ENCODE measurements around the gene MYOF. TPM values are rescaled to one million over a fixed set of nuclear protein-coding genes. Genes with fewer than 3 reads are reported as not detected.

Gene MYOF
- total and polyA plus RNA-seq, 2 of the 8 experiments (the other 6 are each of a cell fraction or from before 2014, with no cell fraction given): 0.98 to 2.3 TPM

GRCh38 chr10:93471110-93471651, 11.0 kb downstream of the MYOF start:
- Histone ChIP-seq H3K27ac (ENCODE audit: low read depth, low read length) (no peak overlapping the region), H2BK15ac (ENCODE audit: low read length) (no peak overlapping the region), H2AK5ac (ENCODE audit: low read depth, low read length) (no peak overlapping the region), H3K9ac (replicated peaks in 1 of 4; ENCODE audit: extremely low read depth in 1 of 4, low read depth in 3 of 4, low read length in 3 of 4) (no peak overlapping the region), H3K36me3 (ENCODE audit: control insufficient read depth in 2 of 4, insufficient read depth in 4 of 4, low read length in 3 of 4) (no peaks in the 10 kb centered on the region), H3K4ac (replicated peaks; ENCODE audit: insufficient read length, low read depth, low read length) (no peak overlapping the region), H3K4me1 (replicated peaks in 1 of 4; ENCODE audit: control insufficient read depth in 3 of 4, insufficient read depth in 4 of 4, low read length in 3 of 4) (peaks cover 0 to 3% (median 1%) of the 10 kb centered on the region in 4 experiments; a peak in 3 of 7 replicates), H3K9me3 (ENCODE audit: insufficient read depth in 2 of 2, low read depth in 1 of 2, low read length in 1 of 2) (no peaks in the 10 kb centered on the region), H3K23ac (ENCODE audit: insufficient read length) (no peak overlapping the region), H4K5ac (ENCODE audit: insufficient read length, low read depth, low read length) (no peak overlapping the region), H3K79me1 (ENCODE audit: low read depth, low read length) (no peaks in the 10 kb centered on the region), H3K27me3 (replicated peaks in 1 of 4; ENCODE audit: control insufficient read depth in 3 of 4, extremely low read depth in 1 of 4, insufficient read depth in 3 of 4, low read length in 3 of 4) (no peaks in the 10 kb centered on the region), H3K4me2 (ENCODE audit: insufficient read depth in 1 of 2, low read depth in 2 of 2, low read length in 2 of 2) (no peak overlapping the region), H2BK5ac (ENCODE audit: low read depth, low read length) (no peak overlapping the region), H4K20me1 (replicated peaks in 1 of 2; ENCODE audit: control insufficient read depth in 1 of 2, insufficient read depth in 2 of 2, low read length in 2 of 2) (no peaks in the 10 kb centered on the region), H3K79me2 (ENCODE audit: control insufficient read depth in 1 of 2, insufficient read depth in 2 of 2, low read length in 2 of 2) (no peaks in the 10 kb centered on the region), H3K4me3 (ENCODE audit: extremely low read depth in 1 of 4, insufficient read depth in 2 of 4, low read depth in 3 of 4, low read length in 4 of 4) (no peak overlapping the region), H3K18ac (ENCODE audit: extremely low read depth, low read length) (no peak overlapping the region; the same call in 1 of the 2 replicates), H3K23me2 (ENCODE audit: low read depth, low read length) (no peaks in the 10 kb centered on the region), H4K91ac (replicated peaks; ENCODE audit: insufficient read length, low read length) (no peak overlapping the region), H2BK120ac (replicated peaks; ENCODE audit: low read depth, low read length) (no peak overlapping the region), H2AFZ (ENCODE audit: low read length) (no peak overlapping the region), H4K8ac (ENCODE audit: extremely low read depth, insufficient read depth, low read length) (no peak overlapping the region), H2BK20ac (ENCODE audit: low read length) (no peak overlapping the region), H3K56ac (replicated peaks; ENCODE audit: insufficient read length, low read depth, low read length) (no peak overlapping the region), H3K14ac (ENCODE audit: insufficient read length) (no peak overlapping the region), H2BK12ac (ENCODE audit: low read depth, low read length) (peak overlapping the region; percentile 5; the same call in 1 of the 2 replicates)
- FAIRE-seq: no peak
- CTCF ChIA-PET (ENCODE audit: partially characterized antibody): interaction anchor here (0.6 to 8.9 kb wide), 14 partner anchors 9 to 437 kb away, joined by 3 to 63 read pairs (median 4); partner anchors contain the start of gene MYOF
- TF ChIP-seq POLR2AphosphoS5 (IDR thresholded peaks at IDR 0.05; ENCODE audit: low read depth, low read length) (no peak), TBP (IDR thresholded peaks at IDR 0.05; ENCODE audit: low read depth, low read length) (no peak), JUND (IDR thresholded peaks at IDR 0.05; ENCODE audit: low read length) (peak; percentile 61; the same call in 1 of the 2 replicates), BCL11A (IDR thresholded peaks at IDR 0.05; ENCODE audit: low read depth in 2 of 2, low read length in 2 of 2) (no peak)
- no peak for DNase-seq (ENCODE audit: low read depth in 1 of 2, low spot score in 2 of 2)
- 92% methylated on average over 5 of the region's 5 CpGs; no CpG with 5 or more reads in 1 of the 2 experiments for WGBS, 2 experiments (ENCODE audit: extremely low coverage in 1 of 2, insufficient coverage in 1 of 2, insufficient read length in 1 of 2, insufficient replicate concordance in 2 of 2, low coverage in 1 of 2, low lambda C conversion rate in 2 of 2, missing lambda C conversion rate in 1 of 2)
- POLR2A ChIA-PET (ENCODE audit: partially characterized antibody): interaction anchor here (0.6 kb wide), 2 partner anchors 31 to 313 kb away, joined by 4 read pairs; no protein-coding TSS in a partner anchor
